ENCODE measurements around the gene CEACAM19. TPM values are rescaled to one million over a fixed set of nuclear protein-coding genes. Genes with fewer than 3 reads are reported as not detected.

The CEACAM19 gene
- total and polyA plus RNA-seq, 2 of the 13 experiments (the other 11 are each of a cell fraction or from before 2014, with no cell fraction given), result 1.3 to 4.0 TPM

DNA sequence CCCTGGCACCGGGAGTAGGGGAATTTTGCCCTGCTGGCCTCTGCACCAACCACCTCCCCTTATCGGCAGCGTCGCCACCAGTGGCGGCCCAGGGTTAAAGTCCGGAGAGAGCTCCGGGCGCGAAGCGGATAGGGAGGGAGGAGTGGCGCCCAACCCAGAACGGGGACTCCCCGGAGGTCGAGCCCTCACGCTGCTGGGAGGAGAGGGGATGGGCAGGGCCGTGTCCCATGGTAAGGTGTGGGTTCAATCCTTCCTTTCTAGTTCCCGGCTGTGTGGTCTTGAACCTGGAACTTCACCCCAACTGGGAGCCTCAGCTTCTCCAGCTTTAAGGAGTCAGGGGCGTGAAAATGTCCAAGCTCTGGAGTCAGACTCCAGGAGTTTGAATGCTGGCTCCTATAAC, 54.0 kb downstream of the CEACAM19 start:
- Histone ChIP-seq H3K4me2 (ENCODE audit: low read depth, low read length) (peak overlapping the region; percentile 87), H3K79me2 (ENCODE audit: insufficient read depth, low read length) (no peaks in the 10 kb centered on the region), H3K27me3 (ENCODE audit: control insufficient read depth in 1 of 2, insufficient read depth in 2 of 2, low read length in 2 of 2) (no peaks in the 10 kb centered on the region), H3K4me3 (replicated peaks in 1 of 3; ENCODE audit: insufficient read depth in 1 of 3, low read depth in 2 of 3, low read length in 3 of 3) (peak overlapping the region; percentile 8 to 61 (median 25); a peak in 3 of 6 replicates), H2AFZ (ENCODE audit: low read length) (no peak overlapping the region), H3K27ac (ENCODE audit: extremely low read length, insufficient read depth, low read length) (peak overlapping the region; percentile 71), H3K4me1 (ENCODE audit: insufficient read depth, low read length) (peaks cover 79% of the 10 kb centered on the region), H4K20me1 (ENCODE audit: insufficient read depth, low read length) (no peaks in the 10 kb centered on the region), H3K9ac (ENCODE audit: insufficient read depth, low read depth, low read length) (peak overlapping the region; percentile 36; the same call in 1 of the 2 replicates), H3K36me3 (replicated peaks in 1 of 2; ENCODE audit: control insufficient read depth in 1 of 2, insufficient read depth in 2 of 2, low read length in 2 of 2) (no peaks in the 10 kb centered on the region), H3K9me3 (ENCODE audit: low read length) (no peaks in the 10 kb centered on the region)
- in situ Hi-C loops (cut with HindIII; ENCODE audit: extremely low pct_ligation_motif_present, low pct_unique_long_range_greater_than_20kb) (no loop called here), intact Hi-C loops (cut with micrococcal nuclease; ENCODE audit: unreplicated experiment) (no loop called here)
- DNase-seq (ENCODE audit: low spot score), result peak; percentile 77
- peak; percentile 88 for ATAC-seq
- CTCF ChIA-PET (ENCODE audit: low intra/inter-chr PET ratio, low total read pairs), result interaction anchor here (3.5 kb wide), 1 partner anchor 46 kb away, joined by 50 read pairs; no protein-coding TSS in a partner anchor
- no peak for FAIRE-seq
- 60% methylated on average over 1 of the region's 18 CpGs for WGBS (ENCODE audit: low lambda C conversion rate)
- POLR2A ChIA-PET, result interaction anchor here (0.5 to 4.5 kb wide), 17 partner anchors 10 to 119 kb away, joined by 3 to 45 read pairs (median 4); partner anchors contain the start of gene BCL3
- BruUV-seq (replicated peaks), result no TSS peak
- TF ChIP-seq, protein P1, sequence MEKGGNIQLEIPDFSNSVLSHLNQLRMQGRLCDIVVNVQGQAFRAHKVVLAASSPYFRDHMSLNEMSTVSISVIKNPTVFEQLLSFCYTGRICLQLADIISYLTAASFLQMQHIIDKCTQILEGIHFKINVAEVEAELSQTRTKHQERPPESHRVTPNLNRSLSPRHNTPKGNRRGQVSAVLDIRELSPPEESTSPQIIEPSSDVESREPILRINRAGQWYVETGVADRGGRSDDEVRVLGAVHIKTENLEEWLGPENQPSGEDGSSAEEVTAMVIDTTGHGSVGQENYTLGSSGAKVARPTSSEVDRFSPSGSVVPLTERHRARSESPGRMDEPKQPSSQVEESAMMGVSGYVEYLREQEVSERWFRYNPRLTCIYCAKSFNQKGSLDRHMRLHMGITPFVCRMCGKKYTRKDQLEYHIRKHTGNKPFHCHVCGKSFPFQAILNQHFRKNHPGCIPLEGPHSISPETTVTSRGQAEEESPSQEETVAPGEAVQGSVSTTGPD (CRISPR knock-in tag; IDR thresholded peaks at IDR 0.05), result no peak
- TF ChIP-seq HNRNPK (IDR thresholded peaks at IDR 0.05; ENCODE audit: low read depth, low read length, poor library complexity, severe bottlenecking) (no peak), ZSCAN25 (CRISPR knock-in tag; IDR thresholded peaks at IDR 0.05) (peak; percentile 61; the same call in 1 of the 2 replicates), ZKSCAN8 (CRISPR knock-in tag; IDR thresholded peaks at IDR 0.05; ENCODE audit: borderline replicate concordance) (no peak), ZNF496 (CRISPR knock-in tag; IDR thresholded peaks at IDR 0.05; ENCODE audit: insufficient replicate concordance) (no peak), DMAP1 (CRISPR knock-in tag; IDR thresholded peaks at IDR 0.05) (peak; percentile 54; the same call in 1 of the 2 replicates), NFATC3 (CRISPR knock-in tag; IDR thresholded peaks at IDR 0.05) (no peak), ZNF124 (CRISPR knock-in tag; IDR thresholded peaks at IDR 0.05) (no peak), YEATS4 (CRISPR knock-in tag; IDR thresholded peaks at IDR 0.05; ENCODE audit: borderline replicate concordance) (no peak), NR2F1 (CRISPR knock-in tag; IDR thresholded peaks at IDR 0.05) (peak in 1 of 2 experiments; percentile 62; a peak in 1 of 4 replicates)
- TF ChIP-seq, protein P2, sequence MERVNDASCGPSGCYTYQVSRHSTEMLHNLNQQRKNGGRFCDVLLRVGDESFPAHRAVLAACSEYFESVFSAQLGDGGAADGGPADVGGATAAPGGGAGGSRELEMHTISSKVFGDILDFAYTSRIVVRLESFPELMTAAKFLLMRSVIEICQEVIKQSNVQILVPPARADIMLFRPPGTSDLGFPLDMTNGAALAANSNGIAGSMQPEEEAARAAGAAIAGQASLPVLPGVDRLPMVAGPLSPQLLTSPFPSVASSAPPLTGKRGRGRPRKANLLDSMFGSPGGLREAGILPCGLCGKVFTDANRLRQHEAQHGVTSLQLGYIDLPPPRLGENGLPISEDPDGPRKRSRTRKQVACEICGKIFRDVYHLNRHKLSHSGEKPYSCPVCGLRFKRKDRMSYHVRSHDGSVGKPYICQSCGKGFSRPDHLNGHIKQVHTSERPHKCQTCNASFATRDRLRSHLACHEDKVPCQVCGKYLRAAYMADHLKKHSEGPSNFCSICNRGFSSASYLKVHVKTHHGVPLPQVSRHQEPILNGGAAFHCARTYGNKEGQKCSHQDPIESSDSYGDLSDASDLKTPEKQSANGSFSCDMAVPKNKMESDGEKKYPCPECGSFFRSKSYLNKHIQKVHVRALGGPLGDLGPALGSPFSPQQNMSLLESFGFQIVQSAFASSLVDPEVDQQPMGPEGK (CRISPR knock-in tag; IDR thresholded peaks at IDR 0.05), result peak; percentile 90
- TF ChIP-seq, protein P3, sequence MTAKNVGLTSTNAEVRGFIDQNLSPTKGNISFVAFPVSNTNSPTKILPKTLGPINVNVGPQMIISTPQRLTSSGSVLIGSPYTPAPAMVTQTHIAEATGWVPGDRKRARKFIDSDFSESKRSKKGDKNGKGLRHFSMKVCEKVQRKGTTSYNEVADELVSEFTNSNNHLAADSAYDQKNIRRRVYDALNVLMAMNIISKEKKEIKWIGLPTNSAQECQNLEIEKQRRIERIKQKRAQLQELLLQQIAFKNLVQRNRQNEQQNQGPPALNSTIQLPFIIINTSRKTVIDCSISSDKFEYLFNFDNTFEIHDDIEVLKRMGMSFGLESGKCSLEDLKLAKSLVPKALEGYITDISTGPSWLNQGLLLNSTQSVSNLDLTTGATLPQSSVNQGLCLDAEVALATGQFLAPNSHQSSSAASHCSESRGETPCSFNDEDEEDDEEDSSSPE (CRISPR knock-in tag; IDR thresholded peaks at IDR 0.05), result peak; percentile 85
- TF ChIP-seq, protein P4, sequence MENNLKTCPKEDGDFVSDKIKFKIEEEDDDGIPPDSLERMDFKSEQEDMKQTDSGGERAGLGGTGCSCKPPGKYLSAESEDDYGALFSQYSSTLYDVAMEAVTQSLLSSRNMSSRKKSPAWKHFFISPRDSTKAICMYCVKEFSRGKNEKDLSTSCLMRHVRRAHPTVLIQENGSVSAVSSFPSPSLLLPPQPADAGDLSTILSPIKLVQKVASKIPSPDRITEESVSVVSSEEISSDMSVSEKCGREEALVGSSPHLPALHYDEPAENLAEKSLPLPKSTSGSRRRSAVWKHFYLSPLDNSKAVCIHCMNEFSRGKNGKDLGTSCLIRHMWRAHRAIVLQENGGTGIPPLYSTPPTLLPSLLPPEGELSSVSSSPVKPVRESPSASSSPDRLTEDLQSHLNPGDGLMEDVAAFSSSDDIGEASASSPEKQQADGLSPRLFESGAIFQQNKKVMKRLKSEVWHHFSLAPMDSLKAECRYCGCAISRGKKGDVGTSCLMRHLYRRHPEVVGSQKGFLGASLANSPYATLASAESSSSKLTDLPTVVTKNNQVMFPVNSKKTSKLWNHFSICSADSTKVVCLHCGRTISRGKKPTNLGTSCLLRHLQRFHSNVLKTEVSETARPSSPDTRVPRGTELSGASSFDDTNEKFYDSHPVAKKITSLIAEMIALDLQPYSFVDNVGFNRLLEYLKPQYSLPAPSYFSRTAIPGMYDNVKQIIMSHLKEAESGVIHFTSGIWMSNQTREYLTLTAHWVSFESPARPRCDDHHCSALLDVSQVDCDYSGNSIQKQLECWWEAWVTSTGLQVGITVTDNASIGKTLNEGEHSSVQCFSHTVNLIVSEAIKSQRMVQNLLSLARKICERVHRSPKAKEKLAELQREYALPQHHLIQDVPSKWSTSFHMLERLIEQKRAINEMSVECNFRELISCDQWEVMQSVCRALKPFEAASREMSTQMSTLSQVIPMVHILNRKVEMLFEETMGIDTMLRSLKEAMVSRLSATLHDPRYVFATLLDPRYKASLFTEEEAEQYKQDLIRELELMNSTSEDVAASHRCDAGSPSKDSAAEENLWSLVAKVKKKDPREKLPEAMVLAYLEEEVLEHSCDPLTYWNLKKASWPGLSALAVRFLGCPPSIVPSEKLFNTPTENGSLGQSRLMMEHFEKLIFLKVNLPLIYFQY (CRISPR knock-in tag; IDR thresholded peaks at IDR 0.05; ENCODE audit: borderline replicate concordance), result peak; percentile 42; the same call in 1 of the 2 replicates
- TF ChIP-seq, protein P5, sequence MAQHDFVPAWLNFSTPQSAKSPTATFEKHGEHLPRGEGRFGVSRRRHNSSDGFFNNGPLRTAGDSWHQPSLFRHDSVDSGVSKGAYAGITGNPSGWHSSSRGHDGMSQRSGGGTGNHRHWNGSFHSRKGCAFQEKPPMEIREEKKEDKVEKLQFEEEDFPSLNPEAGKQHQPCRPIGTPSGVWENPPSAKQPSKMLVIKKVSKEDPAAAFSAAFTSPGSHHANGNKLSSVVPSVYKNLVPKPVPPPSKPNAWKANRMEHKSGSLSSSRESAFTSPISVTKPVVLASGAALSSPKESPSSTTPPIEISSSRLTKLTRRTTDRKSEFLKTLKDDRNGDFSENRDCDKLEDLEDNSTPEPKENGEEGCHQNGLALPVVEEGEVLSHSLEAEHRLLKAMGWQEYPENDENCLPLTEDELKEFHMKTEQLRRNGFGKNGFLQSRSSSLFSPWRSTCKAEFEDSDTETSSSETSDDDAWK (CRISPR knock-in tag; IDR thresholded peaks at IDR 0.05), result no peak
